ENCODE measurements around the gene UBASH3A.

The UBASH3A gene

DNA sequence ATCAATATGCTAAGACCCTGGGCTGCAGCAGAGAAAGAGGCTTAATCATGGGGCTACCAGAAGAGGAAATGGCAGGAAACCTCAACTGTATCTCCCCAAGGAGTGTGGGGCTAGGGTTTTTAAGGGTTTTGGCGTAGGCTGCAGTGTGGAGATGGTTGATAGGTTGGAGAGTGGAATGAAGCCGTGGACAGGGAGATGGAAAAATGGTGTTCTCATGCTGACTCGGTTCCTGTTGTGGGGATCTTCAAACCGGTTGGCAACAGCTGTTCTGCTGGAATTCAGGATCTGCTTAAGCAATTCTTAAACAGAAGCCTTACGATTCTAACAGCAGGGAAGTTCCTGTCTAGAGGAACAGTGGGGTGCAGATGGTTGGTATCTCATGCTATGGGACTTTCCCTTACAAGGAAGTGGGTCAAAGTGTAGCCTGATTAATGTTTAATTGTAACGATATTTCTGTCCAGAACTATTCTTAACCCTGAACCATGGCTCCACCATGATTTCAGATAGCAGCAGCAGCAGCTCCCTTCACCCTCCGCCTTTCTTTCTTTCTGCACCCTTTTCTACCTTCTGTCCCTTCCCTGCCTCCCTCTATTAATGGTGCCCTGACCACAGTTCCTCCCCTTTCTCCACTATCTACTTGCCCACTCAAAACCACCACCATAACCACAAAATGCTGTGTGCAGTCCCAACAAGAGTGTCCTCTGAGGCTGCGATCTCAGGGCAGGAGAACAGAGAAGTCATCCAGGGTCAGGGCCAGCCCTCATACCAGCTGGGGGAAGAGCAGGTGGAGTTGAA lies 61.5 kb downstream of the UBASH3A start:
- no peak overlapping the region for H3K27ac ChIP-seq (ENCODE audit: low read depth, low read length, poor library complexity, severe bottlenecking)

DNA sequence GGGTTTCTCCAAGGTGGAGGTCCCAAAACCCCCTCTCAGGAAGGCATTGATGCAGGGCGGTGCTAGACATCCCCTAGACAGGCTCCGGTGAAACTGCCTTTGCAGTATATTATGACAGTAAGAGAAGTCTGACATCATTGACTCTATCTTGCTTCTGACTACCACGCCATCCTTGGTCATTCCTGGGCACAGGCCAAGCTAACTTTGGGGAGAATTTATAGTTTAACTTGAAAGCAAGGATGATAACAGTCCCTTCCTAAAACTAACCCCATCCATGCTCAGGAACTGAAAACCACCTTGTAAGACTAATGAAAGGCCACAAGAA lies 62.1 kb downstream of the UBASH3A start:
- Histone ChIP-seq H3K79me2 (ENCODE audit: insufficient read depth, low read length) (no peaks in the 10 kb centered on the region), H3K36me3 (ENCODE audit: insufficient read depth, low read length) (no peaks in the 10 kb centered on the region), H3K27ac (ENCODE audit: low read depth, low read length, poor library complexity, severe bottlenecking) (no peak overlapping the region), H3K9me2 (ENCODE audit: low read depth, low read length) (no peaks in the 10 kb centered on the region), H4K20me1 (ENCODE audit: insufficient read depth, low read length) (no peaks in the 10 kb centered on the region), H3F3A (ENCODE audit: insufficient read depth, low read length) (no peaks in the 10 kb centered on the region), H3K4me2 (ENCODE audit: low read length) (no peak overlapping the region), H2AFZ (ENCODE audit: low read length) (no peak overlapping the region), H3K9me3 (ENCODE audit: low read length) (no peaks in the 10 kb centered on the region), H3K27me3 (ENCODE audit: insufficient read depth, low read length) (no peaks in the 10 kb centered on the region), H3K4me1 (ENCODE audit: insufficient read depth, low read length, severe bottlenecking) (peaks cover 66% of the 10 kb centered on the region), H3K9ac (ENCODE audit: low read length) (no peak overlapping the region), H3K4me3 (ENCODE audit: low read depth, low read length, poor library complexity, severe bottlenecking) (no peak overlapping the region)
- TF ChIP-seq, protein P1, sequence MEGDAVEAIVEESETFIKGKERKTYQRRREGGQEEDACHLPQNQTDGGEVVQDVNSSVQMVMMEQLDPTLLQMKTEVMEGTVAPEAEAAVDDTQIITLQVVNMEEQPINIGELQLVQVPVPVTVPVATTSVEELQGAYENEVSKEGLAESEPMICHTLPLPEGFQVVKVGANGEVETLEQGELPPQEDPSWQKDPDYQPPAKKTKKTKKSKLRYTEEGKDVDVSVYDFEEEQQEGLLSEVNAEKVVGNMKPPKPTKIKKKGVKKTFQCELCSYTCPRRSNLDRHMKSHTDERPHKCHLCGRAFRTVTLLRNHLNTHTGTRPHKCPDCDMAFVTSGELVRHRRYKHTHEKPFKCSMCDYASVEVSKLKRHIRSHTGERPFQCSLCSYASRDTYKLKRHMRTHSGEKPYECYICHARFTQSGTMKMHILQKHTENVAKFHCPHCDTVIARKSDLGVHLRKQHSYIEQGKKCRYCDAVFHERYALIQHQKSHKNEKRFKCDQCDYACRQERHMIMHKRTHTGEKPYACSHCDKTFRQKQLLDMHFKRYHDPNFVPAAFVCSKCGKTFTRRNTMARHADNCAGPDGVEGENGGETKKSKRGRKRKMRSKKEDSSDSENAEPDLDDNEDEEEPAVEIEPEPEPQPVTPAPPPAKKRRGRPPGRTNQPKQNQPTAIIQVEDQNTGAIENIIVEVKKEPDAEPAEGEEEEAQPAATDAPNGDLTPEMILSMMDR (IDR thresholded peaks at IDR 0.05; ENCODE audit: low read length) = no peak
- no peak for TF ChIP-seq EZH2 (IDR thresholded peaks at IDR 0.05; ENCODE audit: borderline replicate concordance, low read length)

More for the DNA sequence above, 61.5 kb downstream of the UBASH3A start:
- no peaks in the 10 kb centered on the region for H3K27me3 ChIP-seq (ENCODE audit: insufficient read depth, low read length)
- H2AFZ ChIP-seq (ENCODE audit: low read length) = no peak overlapping the region
- no peaks in the 10 kb centered on the region for H4K20me1 ChIP-seq (ENCODE audit: insufficient read depth, low read length)
- H3K9ac ChIP-seq (ENCODE audit: low read length) = no peak overlapping the region
- H3K4me1 ChIP-seq (ENCODE audit: insufficient read depth, low read length, severe bottlenecking) = peaks cover 71% of the 10 kb centered on the region
- no peaks in the 10 kb centered on the region for H3K9me2 ChIP-seq (ENCODE audit: low read depth, low read length)
- H3K36me3 ChIP-seq (ENCODE audit: insufficient read depth, low read length) = no peaks in the 10 kb centered on the region
- H3K4me3 ChIP-seq (ENCODE audit: low read depth, low read length, poor library complexity, severe bottlenecking) = no peak overlapping the region
- H3F3A ChIP-seq (ENCODE audit: insufficient read depth, low read length) = no peaks in the 10 kb centered on the region
- TF ChIP-seq, protein P1 (IDR thresholded peaks at IDR 0.05; ENCODE audit: low read length) = no peak
- no peak for TF ChIP-seq EZH2 (IDR thresholded peaks at IDR 0.05; ENCODE audit: borderline replicate concordance, low read length)
- H3K4me2 ChIP-seq (ENCODE audit: low read length) = peak overlapping the region; percentile 1; the same call in 1 of the 2 replicates
- no peaks in the 10 kb centered on the region for H3K9me3 ChIP-seq (ENCODE audit: low read length)
- H3K79me2 ChIP-seq (ENCODE audit: insufficient read depth, low read length) = no peaks in the 10 kb centered on the region

DNA sequence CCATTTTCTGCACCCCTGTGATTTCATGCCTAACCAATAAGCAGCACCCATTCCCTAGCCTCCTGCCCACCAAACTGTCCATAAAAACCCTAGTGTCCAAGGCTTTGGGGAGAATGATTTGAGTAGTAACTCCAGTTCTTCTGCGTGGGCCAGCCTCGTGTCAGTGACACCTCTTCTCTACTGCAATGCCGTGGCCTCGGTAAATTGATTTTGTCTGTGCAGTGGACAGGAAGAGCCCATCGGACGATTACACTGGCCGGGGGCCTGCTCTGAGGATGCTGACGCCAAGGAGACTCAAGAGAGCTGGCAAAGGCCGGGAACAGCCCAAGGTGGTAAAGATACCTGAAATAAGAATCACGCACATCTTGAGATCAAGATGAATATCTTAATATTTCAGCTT lies 63.0 kb downstream of the UBASH3A start:
- Histone ChIP-seq H3K27me3 (ENCODE audit: insufficient read depth, low read length) (no peaks in the 10 kb centered on the region), H3K9me3 (ENCODE audit: low read length) (no peaks in the 10 kb centered on the region), H2AFZ (ENCODE audit: low read length) (no peak overlapping the region), H3K27ac (ENCODE audit: low read depth, low read length, poor library complexity, severe bottlenecking) (no peak overlapping the region), H3K9ac (ENCODE audit: low read length) (no peak overlapping the region), H3K9me2 (ENCODE audit: low read depth, low read length) (no peaks in the 10 kb centered on the region), H3K4me3 (ENCODE audit: low read depth, low read length, poor library complexity, severe bottlenecking) (no peak overlapping the region), H3K79me2 (ENCODE audit: insufficient read depth, low read length) (no peaks in the 10 kb centered on the region), H3K4me1 (ENCODE audit: insufficient read depth, low read length, severe bottlenecking) (peaks cover 62% of the 10 kb centered on the region), H4K20me1 (ENCODE audit: insufficient read depth, low read length) (no peaks in the 10 kb centered on the region), H3F3A (ENCODE audit: insufficient read depth, low read length) (no peaks in the 10 kb centered on the region), H3K36me3 (ENCODE audit: insufficient read depth, low read length) (no peaks in the 10 kb centered on the region), H3K4me2 (ENCODE audit: low read length) (no peak overlapping the region)
- TF ChIP-seq EZH2 (IDR thresholded peaks at IDR 0.05; ENCODE audit: borderline replicate concordance, low read length) = no peak
